Sigmoid colon (tissue), 7 donors: ENCODE measurements around the gene CEP83. TPM values are rescaled to one million over a fixed set of nuclear protein-coding genes. Genes with fewer than 3 reads are reported as not detected.

Experiments used
- DNase-seq: peaks from one replicate; pipeline ENCODE4 v3.0.0-alpha.2; 2019
- H3K27ac ChIP-seq, 4 donors: fragments of 200-600 bp; sonication (generic); one replicate each; pipeline ENCODE4 v1.5.1; 2016 to 2019; ENCODE audit warnings: mild to moderate bottlenecking in 1 of 4
- H3K27me3 ChIP-seq, 3 donors: fragments of 200-600 bp; sonication (generic); one replicate each; pipeline ENCODE4 v1.5.1; 2019; ENCODE audit warnings: mild to moderate bottlenecking in 1 of 3
- H3K36me3 ChIP-seq, 4 donors: fragments of 200-600 bp; sonication (generic); one replicate each; pipeline ENCODE4 v1.5.1; 2016 to 2019
- H3K4me1 ChIP-seq, 4 donors: fragments of 200-600 bp; sonication (generic); one replicate each; pipeline ENCODE4 v1.5.1; 2017 to 2019
- H3K4me3 ChIP-seq, 4 donors: fragments of 200-600 bp; sonication (generic); one replicate each; pipeline ENCODE4 v1.5.1; 2017 to 2019; ENCODE audit warnings: mild to moderate bottlenecking in 2 of 4, moderate library complexity in 1 of 4
- H3K9me3 ChIP-seq, 4 donors: fragments of 200-600 bp in 3 of 4; sonication (generic) in 3 of 4; one replicate each; pipeline versions ENCODE4 v1.5.1 to v1.6.1; 2013 to 2019
- EP300 ChIP-seq, 4 donors: sonication (generic); formaldehyde crosslinking; IDR thresholded peaks; one replicate each; pipeline ENCODE4 v1.6.1; 2017; ENCODE audit warnings: antibody characterized with exemption in 4 of 4
- POLR2A ChIP-seq, 2 donors: fragments of 450-650 bp; IDR thresholded peaks; one replicate each; pipeline ENCODE4 v1.6.1; 2016; ENCODE audit warnings: antibody characterized with exemption in 2 of 2, mild to moderate bottlenecking in 2 of 2, moderate library complexity in 2 of 2
- POLR2AphosphoS5 ChIP-seq, 4 donors: sonication (generic); formaldehyde crosslinking; IDR thresholded peaks; one replicate each; pipeline ENCODE4 v1.6.1; 2017; ENCODE audit warnings: antibody characterized with exemption in 4 of 4
- WGBS, 2 donors: extraction: QIAGEN DNeasy Blood & Tissue Kit; methylation state at CpG; one replicate each; pipeline ENCODE4 v1.1.7; 2013; 5-methylcytosine and 5-hydroxymethylcytosine counted together
- intact Hi-C: fragments of 100-400 bp; cut with DNase I; formaldehyde crosslinking; loops from one replicate; pipeline ENCODE4 v1.15.1; 2023
- polyA plus RNA-seq, 3 donors: library from polyadenylated mRNA; stranded (reverse); fragments of 200-250 nt; gene quantifications; one replicate each; pipeline ENCODE4 v1.2.3, GENCODE V29; 2013
- total RNA-seq, 4 donors: library from RNA; depleted of rRNA; stranded (reverse); fragments of >200 nt; gene quantifications; one replicate each; pipeline ENCODE4 v1.1.0, GENCODE V29; 2016
- TF ChIP-seq, protein P1 (sequence below), 4 experiments: fragments of 450-650 bp in 3 of 4; fragments of 200-600 bp in 1 of 4; IDR thresholded peaks; one replicate each; pipeline ENCODE4 v1.5.1; 2016 to 2019; ENCODE audit warnings: antibody characterized with exemption in 4 of 4, mild to moderate bottlenecking in 3 of 4, moderate library complexity in 2 of 4
- donor health status: healthy with polysubstance abuse.
- donor health status: Bipolar disorder and iron deficiency.
- donor health status: healthy.

CEP83 gene
- total and polyA plus RNA-seq, 7 donors, result 4.4 to 23.5 (median 7.9) TPM

DNA sequence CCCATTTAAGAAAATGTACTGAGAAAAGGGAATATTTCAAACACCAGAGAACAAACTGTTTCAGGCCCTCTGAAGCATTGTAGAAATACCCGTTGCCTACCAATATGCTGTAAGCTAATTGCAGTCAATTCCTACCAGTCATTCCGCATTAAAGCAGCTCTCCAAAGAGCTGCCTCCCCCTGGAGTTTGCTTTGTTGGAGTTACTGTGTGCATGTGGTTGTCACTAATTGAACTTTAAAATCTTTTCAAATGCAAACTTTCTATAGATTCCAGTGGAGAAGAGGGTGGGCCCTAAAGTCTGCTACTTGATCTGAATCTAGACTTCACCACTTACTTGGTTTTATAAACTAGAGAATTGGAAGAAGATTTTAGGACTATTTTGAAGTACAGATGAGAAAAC lies 198.5 kb downstream of the CEP83 start:
- Histone ChIP-seq H3K27ac (peak overlapping the region; percentile 82 to 85 (median 84)), H3K36me3 (no peaks in the 10 kb centered on the region), H3K27me3 (no peaks in the 10 kb centered on the region), H3K4me1 (peaks cover 0 to 28% (median 23%) of the 10 kb centered on the region in 4 donors), H3K9me3 (no peaks in the 10 kb centered on the region), H3K4me3 (no peak overlapping the region)
- TF ChIP-seq EP300 (IDR thresholded peaks at IDR 0.05) (no peak), POLR2AphosphoS5 (IDR thresholded peaks at IDR 0.05) (no peak), POLR2A (IDR thresholded peaks at IDR 0.05) (no peak)
- TF ChIP-seq, protein P1, sequence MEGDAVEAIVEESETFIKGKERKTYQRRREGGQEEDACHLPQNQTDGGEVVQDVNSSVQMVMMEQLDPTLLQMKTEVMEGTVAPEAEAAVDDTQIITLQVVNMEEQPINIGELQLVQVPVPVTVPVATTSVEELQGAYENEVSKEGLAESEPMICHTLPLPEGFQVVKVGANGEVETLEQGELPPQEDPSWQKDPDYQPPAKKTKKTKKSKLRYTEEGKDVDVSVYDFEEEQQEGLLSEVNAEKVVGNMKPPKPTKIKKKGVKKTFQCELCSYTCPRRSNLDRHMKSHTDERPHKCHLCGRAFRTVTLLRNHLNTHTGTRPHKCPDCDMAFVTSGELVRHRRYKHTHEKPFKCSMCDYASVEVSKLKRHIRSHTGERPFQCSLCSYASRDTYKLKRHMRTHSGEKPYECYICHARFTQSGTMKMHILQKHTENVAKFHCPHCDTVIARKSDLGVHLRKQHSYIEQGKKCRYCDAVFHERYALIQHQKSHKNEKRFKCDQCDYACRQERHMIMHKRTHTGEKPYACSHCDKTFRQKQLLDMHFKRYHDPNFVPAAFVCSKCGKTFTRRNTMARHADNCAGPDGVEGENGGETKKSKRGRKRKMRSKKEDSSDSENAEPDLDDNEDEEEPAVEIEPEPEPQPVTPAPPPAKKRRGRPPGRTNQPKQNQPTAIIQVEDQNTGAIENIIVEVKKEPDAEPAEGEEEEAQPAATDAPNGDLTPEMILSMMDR (IDR thresholded peaks at IDR 0.05), result no peak
- 69 to 93% methylated on average over 2 of the region's 2 CpGs for WGBS, 2 donors
- DNase-seq, result no peak
- intact Hi-C loops, result loop anchor here (5.0 kb wide), 1 partner anchor 114 kb away; the partner anchor contains the start of gene PLXNC1

- WGBS, 2 donors, result 93 to 96% methylated on average over 13 of the region's 13 CpGs
- no peaks in the 10 kb centered on the region for H3K27me3 ChIP-seq
- H3K4me3 ChIP-seq, result no peak overlapping the region
- no peaks in the 10 kb centered on the region for H3K36me3 ChIP-seq
- peak overlapping the region in 3 of 4 donors; percentile 82 to 85 (median 83) for H3K27ac ChIP-seq
- H3K9me3 ChIP-seq, result no peaks in the 10 kb centered on the region
- no peak for DNase-seq
- intact Hi-C loops, result loop anchor here (5.0 kb wide), 1 partner anchor 113 kb away; the partner anchor contains the start of gene PLXNC1
- peaks cover 0 to 28% (median 23%) of the 10 kb centered on the region in 4 donors for H3K4me1 ChIP-seq
- TF ChIP-seq, protein P1 (IDR thresholded peaks at IDR 0.05), result no peak
- no peak for TF ChIP-seq POLR2A (IDR thresholded peaks at IDR 0.05)
- no peak for TF ChIP-seq POLR2AphosphoS5 (IDR thresholded peaks at IDR 0.05)
- TF ChIP-seq EP300 (IDR thresholded peaks at IDR 0.05), result no peak
Observed at GRCh38 chr12:94260717-94261116, 198.9 kb downstream of the CEP83 start.

DNA sequence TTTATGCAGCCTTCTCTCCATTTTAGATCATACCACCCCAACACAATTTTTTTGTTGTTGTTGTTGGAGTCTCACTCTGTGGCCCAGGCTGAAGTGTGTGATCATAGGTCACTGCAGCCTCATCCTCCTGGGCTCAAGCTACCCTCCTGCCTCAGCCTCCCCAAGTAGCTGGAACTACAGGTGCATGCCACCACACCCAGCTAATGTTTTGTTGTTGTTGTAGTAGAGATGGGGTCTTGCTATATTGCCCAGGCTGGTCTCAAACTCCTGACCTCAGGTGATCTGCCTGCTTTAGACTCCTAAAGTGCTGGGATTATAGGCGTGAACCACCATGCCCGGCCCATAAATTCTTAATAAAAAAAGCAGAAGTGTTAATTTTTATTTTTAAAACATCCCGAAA lies 199.7 kb downstream of the CEP83 start:
- Histone ChIP-seq H3K27ac (no peak overlapping the region), H3K4me1 (peaks cover 0 to 28% (median 23%) of the 10 kb centered on the region in 4 donors), H3K9me3 (no peaks in the 10 kb centered on the region), H3K4me3 (no peak overlapping the region), H3K36me3 (no peaks in the 10 kb centered on the region), H3K27me3 (no peaks in the 10 kb centered on the region)
- TF ChIP-seq POLR2A (IDR thresholded peaks at IDR 0.05) (no peak), POLR2AphosphoS5 (IDR thresholded peaks at IDR 0.05) (no peak), EP300 (IDR thresholded peaks at IDR 0.05) (no peak)
- TF ChIP-seq, protein P1 (IDR thresholded peaks at IDR 0.05), result no peak
- intact Hi-C loops, result loop anchor here (5.0 kb wide), 1 partner anchor 113 kb away; the partner anchor contains the start of gene PLXNC1
- 93 to 94% methylated on average over 3 of the region's 3 CpGs for WGBS, 2 donors
- no peak for DNase-seq

- TF ChIP-seq POLR2AphosphoS5 (IDR thresholded peaks at IDR 0.05) (no peak), POLR2A (IDR thresholded peaks at IDR 0.05) (no peak), EP300 (IDR thresholded peaks at IDR 0.05) (no peak)
- TF ChIP-seq, protein P1 (IDR thresholded peaks at IDR 0.05), result no peak
- H3K9me3 ChIP-seq, result no peaks in the 10 kb centered on the region
- H3K4me3 ChIP-seq, result no peak overlapping the region
- WGBS, 2 donors, result 74 to 81% methylated on average over 2 of the region's 2 CpGs
- H3K36me3 ChIP-seq, result no peaks in the 10 kb centered on the region
- H3K27me3 ChIP-seq, result no peaks in the 10 kb centered on the region
- H3K27ac ChIP-seq, result no peak overlapping the region
- DNase-seq, result no peak
- intact Hi-C loops, result no loop called here
- peaks cover 0 to 25% (median 23%) of the 10 kb centered on the region in 4 donors for H3K4me1 ChIP-seq
Observed at GRCh38 chr12:94258593-94258992, 201.1 kb downstream of the CEP83 start.

Other genes starting within 250 kb of the CEP83 start
- gene TMCC3, start 190.7 kb upstream of the CEP83 start, total RNA-seq, result 1 to 10 TPM; 4.9 to 8.3 (median 6.7) TPM
- 10 to 100 TPM; 16.9 to 44.9 (median 18.0) TPM for gene TMCC3, start 190.7 kb upstream of the CEP83 start, polyA plus RNA-seq